HG03064 (cell line): ENCODE data around the gene ETV5.

ENCODE experiments used
- ATAC-seq: cut with Tn5 transposase; IDR thresholded peaks from one replicate; pipeline ENCODE4 v1.9.1; 2021; ENCODE audit warnings: low read depth; ENCODE audit not compliant: unreplicated experiment

Gene ETV5

DNA sequence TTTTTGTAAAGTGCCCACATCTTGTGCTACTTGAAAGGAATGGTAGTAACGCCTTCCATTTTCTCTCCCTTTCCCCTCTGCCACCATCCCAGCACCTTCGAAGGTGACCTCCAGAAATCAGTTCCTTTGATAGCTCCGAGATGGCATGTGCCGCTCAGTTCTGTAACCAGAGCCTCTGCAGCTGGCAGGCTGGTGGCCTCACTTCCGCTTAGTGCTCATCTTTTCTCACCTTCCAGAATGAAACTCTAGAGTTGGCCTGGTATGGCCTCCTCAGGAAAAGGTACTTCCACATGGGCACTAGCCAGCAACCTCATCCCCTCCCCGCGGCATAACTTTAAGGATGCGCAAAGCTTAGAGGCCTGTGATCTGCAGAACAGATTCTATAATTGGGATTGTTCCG lies 38.8 kb downstream of the ETV5 start:
- ATAC-seq: no peak

DNA sequence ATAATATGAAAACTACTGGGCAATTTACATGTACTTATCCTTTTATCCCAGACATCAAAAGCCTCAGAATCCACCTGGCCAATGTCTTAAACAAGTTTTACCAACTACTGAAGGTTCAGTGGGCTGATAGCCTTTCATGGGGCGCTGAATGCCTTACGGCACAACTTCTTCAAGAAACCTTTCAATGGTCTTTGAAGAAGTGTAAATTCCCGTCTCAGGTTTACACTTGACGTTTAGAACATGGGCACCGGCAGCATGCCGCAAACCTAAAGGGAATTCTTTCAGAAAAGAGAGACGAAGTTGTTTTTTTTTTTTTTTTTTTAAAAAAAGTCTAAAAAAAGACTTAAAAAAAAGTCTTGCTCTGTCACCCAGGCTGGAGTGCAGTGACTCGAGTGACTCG lies 39.7 kb downstream of the ETV5 start:
- ATAC-seq: no peak

DNA sequence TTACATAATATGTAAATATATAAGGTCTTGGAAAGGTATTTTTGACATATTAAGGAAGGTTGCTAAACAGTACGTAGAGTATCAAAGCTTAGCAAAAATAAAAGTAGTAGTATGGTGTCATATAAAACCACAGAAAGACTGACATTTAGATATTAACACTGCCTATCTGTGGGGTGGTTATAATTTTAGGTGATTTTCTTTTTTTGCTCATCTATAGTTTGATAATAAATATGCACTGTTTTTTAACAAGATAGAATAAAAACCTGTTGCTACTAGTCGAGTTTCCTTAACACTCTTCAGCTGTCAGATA lies 40.7 kb downstream of the ETV5 start:
- no peak for ATAC-seq

DNA sequence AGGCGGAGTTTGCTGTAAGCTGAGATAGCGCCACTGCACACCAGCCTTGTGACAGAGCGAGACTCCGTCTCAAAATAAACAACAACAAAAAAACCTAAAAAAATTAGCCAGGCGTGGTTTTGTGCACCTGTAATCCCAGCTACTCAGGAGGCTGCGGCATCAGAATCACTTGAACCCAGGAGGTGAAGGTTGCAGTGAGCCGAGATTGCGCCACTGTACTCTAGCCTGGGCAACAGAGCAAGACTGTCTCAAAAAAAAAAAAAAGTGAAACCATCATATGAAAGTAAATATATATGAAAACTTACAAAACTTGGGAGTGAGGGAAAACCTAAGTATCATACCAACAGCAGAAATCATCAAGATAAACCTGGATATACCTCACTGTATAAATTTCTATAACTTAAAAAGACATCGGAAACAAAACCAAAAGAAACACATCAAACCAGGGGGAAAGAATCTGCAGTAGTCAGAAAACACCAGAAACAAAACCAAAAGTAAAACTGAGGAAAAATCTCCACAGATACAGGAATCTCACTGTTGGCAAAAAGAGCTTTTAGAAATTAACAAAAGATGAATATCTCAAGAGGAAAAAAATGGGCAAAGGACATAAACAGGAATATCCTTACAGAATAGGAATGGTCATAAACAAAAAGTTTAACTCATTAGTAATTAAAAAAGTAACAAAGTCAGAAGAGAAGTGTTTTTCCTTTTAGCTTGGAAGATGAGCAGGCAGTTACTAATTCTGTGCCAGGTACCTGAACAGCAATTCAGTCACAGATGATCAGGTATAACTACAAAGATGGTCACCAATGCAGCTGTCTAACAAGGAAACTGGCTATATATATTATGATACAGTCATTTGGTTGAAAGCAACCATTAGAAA lies 41.3 kb downstream of the ETV5 start:
- ATAC-seq: no peak

DNA sequence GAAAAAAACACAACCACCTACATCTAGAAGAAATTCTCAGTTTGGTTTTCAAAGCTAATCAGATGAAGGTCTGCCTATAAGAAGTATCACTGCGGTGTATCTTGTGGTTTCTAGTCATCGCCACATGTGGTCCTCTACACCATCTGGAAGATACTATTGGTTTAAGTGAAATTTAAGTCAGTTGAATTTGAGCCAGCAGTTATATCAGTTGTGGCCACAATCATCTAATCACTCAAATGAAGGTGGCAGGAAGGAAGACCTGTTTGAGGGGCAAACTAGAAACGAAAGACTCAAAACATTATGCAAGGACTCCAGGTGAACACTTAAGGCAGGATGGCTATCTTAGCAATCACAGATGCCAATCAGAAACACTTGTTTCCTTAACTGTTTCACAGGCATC lies 48.7 kb downstream of the ETV5 start:
- peak; percentile 88 for ATAC-seq

DNA sequence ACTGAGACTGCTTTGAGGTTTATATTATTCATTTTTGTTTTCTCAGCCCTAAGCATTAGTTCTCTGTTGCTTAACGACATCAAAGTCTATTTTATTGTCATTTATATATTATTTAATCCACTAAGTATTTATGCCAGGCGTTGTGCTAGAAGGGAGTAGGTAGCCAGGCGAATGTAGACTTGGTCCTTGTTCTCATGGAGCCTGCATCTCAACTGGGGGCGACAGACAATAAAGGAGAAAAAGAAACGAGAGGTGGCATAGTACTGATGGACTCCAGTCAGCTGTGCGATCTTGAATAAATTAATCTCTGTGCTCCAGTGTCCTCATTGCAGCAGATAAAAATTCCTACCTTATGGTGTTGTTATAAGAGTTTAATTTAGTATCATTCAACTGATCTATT lies 49.7 kb downstream of the ETV5 start:
- no peak for ATAC-seq

GRCh38 chr3:186058225-186058624 lies 50.7 kb downstream of the ETV5 start:
- no peak for ATAC-seq

DNA sequence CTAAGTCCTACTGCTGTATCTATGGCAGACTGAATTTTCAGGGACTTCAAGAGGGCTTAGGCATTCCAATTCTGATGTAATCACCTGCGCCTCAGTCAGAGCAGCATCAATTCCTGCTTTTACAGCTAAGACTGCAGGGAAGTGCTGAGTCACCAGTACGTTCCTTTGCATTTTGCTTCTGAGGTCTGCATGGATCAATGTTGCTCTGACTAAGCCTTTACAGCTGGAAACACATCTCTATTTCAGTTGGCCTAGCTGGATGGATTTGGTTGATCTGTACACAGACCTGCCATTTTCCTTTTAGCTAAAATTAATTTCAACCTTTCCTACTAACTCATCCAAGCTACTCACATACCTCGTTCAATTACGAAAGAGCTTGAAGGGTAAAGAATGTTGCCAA lies 51.3 kb downstream of the ETV5 start:
- no peak for ATAC-seq

GRCh38 chr3:186054792-186055352 lies 54.0 kb downstream of the ETV5 start:
- no peak for ATAC-seq

- no peak for ATAC-seq
These were observed 54.7 kb downstream of the ETV5 start for GRCh38 chr3:186053954-186054791.

DNA sequence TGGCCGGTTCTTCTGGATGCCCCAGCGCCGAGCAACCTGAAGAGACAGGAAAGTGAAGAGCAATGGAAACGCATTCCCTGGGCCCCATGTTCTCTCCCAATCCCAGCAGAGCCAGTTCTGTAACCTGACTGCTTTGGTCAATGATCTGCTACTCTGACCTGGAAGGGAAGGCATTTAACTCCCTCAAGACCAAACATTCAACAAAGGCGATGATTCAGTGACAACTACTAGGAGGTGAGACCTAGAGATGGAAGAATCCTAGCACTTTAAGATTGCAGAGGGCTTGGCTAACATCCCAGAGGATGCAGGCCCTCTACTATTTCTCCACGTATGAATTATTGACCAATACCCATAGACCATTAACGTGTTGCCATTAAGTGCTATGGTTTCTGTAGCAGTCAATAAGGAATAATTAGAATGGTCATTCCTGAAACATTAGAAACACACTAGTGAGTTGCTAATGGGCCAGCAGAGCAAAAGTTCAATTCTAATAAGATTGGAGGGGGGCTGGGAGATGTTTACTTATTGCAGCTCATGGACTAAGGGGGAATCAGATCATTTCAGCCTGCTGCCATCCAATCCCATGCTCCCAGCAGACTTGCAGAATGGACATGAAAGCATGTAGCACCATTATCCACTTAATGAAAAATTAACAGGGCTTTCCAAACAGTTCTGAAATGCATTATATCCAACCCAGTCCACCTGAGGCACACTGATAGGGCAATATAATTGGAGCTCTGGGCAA lies 56.6 kb downstream of the ETV5 start:
- ATAC-seq: no peak

- ATAC-seq: no peak
These were observed 59.9 kb downstream of the ETV5 start for GRCh38 chr3:186049001-186049400.

- no peak for ATAC-seq
These were observed 60.8 kb downstream of the ETV5 start for GRCh38 chr3:186048119-186048518.

DNA sequence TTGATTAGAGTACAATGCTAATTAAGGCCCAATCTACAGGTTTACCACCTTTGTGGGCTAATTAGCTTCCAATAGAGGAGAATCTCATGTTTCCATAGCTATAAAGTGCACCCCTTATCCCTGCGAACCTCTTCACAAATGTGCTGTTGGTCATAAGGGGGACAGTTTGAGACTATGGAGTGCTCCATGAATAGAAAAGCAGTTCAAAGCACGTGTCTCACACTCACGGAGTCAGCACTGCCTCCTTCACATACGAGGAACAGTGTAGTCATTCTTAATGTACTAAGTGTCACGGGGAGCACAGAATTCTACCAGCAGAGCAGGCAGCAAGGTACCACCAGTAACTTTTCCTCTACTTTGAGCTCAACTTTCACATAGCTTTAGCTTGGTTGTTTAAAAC lies 62.1 kb downstream of the ETV5 start:
- no peak for ATAC-seq

DNA sequence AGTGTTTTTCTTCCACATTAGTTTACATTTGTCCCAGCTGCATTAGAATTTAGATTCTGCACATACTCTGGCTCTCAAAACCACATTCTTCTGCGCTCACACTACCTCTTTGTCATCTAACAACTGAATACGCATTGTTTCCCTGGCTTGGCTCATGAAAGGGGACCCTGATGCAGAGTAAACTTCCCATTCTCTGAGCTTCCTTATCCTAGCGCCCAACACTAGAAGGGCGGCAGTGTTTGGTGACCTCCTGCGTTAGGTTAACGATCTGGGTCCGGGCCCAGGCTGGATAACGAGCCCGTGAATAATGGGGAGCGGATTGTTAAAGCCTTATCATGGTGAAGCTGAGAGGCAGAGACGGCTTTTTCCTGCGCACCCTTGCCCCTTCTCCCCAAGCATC lies 63.9 kb downstream of the ETV5 start:
- no peak for ATAC-seq

DNA sequence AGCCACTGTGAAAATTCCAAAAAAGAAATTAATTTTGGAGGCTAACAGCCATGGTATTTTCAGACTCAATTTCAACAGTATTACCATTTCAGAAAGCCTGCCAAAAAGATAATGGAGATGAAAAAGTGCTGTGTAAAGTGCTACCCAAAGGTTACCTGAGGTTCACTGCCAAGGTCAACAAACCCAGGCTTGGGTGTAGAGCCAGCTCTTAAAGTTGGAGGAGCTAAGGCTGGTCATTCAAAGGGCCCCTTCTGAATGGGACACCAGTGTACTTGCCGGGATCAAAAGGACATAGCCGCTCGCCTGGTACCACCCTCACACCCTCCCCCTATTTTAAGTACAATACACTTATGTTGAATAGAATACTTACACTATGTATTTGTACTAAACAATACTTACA lies 64.5 kb downstream of the ETV5 start:
- ATAC-seq: no peak

DNA sequence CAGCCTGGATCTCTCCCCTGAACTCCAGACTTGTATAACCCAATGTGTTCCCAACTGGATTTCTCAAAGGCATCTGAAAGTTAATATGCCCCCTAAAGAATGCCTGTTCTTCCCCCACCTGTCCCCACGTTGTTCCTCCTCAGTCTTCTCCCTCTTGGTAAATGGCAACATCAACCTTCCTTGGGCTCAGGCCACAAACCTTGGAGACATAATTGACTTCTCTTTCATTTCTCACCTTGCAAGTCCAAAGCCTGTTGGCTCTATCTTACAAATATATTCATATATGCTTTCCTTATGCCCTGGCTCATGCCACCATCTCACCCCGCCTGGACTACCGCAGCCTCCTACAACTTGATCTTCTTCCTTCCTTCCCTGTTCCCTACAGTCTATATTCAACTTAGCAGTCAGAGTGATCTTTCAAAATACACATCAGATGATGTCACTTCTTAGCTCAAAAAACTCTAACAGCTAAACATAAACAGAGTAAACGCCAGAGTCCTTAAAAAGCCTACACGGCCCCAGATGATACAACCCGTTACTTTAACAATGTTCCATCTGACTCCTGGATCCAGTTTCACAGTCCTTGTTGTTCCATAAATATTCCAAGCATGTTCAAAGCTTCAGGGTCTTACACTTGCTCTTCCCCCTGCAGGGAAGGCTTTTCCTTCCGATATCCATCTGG lies 66.2 kb downstream of the ETV5 start:
- no peak for ATAC-seq

DNA sequence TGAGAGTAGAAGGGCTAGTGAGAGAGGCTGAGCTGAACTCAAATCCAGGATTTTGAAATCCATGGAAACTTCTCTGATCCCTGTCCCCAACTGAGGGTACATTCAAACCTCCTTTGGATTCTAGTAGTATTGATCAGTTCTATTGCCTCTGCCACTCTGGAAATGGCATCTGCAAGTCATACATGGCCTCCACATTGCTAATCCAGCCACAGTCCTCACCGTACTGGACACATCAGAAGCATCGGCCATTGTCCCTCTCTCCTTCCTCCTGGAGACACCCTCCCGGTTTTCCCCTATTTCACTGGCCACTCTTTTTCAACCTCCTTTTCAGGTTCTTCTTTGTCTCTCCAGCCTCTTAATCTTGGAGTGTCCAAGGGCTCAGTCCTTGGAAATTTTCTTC lies 66.9 kb downstream of the ETV5 start:
- no peak for ATAC-seq

GRCh38 chr3:186038360-186038759 lies 70.5 kb downstream of the ETV5 start:
- ATAC-seq: no peak

GRCh38 chr3:186035277-186035676 lies 73.6 kb downstream of the ETV5 start:
- no peak for ATAC-seq
